ENCODE results near the gene CLDN18. TPM values are rescaled to one million over a fixed set of nuclear protein-coding genes. Genes with fewer than 3 reads are reported as not detected.

The CLDN18 gene
- total RNA-seq, 4 donors from 2014 or later: 0.13 TPM; not detected in 3

- H3K4me3 ChIP-seq (ENCODE audit: low read depth, poor library complexity, severe bottlenecking): no peak overlapping the region
- no peak for DNase-seq (ENCODE audit: low spot score in 2 of 2)
- WGBS, 2 donors: 93% methylated on average over 3 of the region's 3 CpGs
- intact Hi-C loops (cut with DNase I; ENCODE audit: low total_unique reads): no loop called here
- no peak for TF ChIP-seq CTCF (IDR thresholded peaks at IDR 0.05)
- TF ChIP-seq POLR2A (IDR thresholded peaks at IDR 0.05): no peak
These were observed 47.4 kb downstream of the CLDN18 start for GRCh38 chr3:138057384-138057783.

- DNase-seq (ENCODE audit: low spot score in 2 of 2): no peak
- intact Hi-C loops (cut with DNase I; ENCODE audit: low total_unique reads): no loop called here
- TF ChIP-seq CTCF (IDR thresholded peaks at IDR 0.05): no peak
- no peak for TF ChIP-seq POLR2A (IDR thresholded peaks at IDR 0.05)
- no peak overlapping the region for H3K4me3 ChIP-seq (ENCODE audit: low read depth, poor library complexity, severe bottlenecking)
These were observed 49.3 kb downstream of the CLDN18 start for GRCh38 chr3:138059261-138059660.

- 76 to 86% methylated on average over 1 to 2 of the region's 2 CpGs for WGBS, 2 donors
- no peak for TF ChIP-seq POLR2A (IDR thresholded peaks at IDR 0.05)
- no peak for TF ChIP-seq CTCF (IDR thresholded peaks at IDR 0.05)
- no peak overlapping the region for H3K4me3 ChIP-seq (ENCODE audit: low read depth, poor library complexity, severe bottlenecking)
- no peak for DNase-seq (ENCODE audit: low spot score in 2 of 2)
- intact Hi-C loops (cut with DNase I; ENCODE audit: low total_unique reads): no loop called here
These were observed 50.8 kb downstream of the CLDN18 start for GRCh38 chr3:138060792-138061191.

GRCh38 chr3:138062037-138062436 is 52.1 kb downstream of the CLDN18 start:
- no peak for TF ChIP-seq CTCF (IDR thresholded peaks at IDR 0.05)
- TF ChIP-seq POLR2A (IDR thresholded peaks at IDR 0.05): no peak
- 92 to 95% methylated on average over 2 of the region's 2 CpGs for WGBS, 2 donors
- H3K4me3 ChIP-seq (ENCODE audit: low read depth, poor library complexity, severe bottlenecking): no peak overlapping the region
- no peak for DNase-seq (ENCODE audit: low spot score in 2 of 2)
- intact Hi-C loops (cut with DNase I; ENCODE audit: low total_unique reads): no loop called here

- WGBS, 2 donors: 27 to 45% methylated on average over 1 of the region's 1 CpG
- H3K4me3 ChIP-seq (ENCODE audit: low read depth, poor library complexity, severe bottlenecking): no peak overlapping the region
- TF ChIP-seq CTCF (IDR thresholded peaks at IDR 0.05) (no peak), POLR2A (IDR thresholded peaks at IDR 0.05) (no peak)
- DNase-seq (ENCODE audit: low spot score in 2 of 2): no peak
- intact Hi-C loops (cut with DNase I; ENCODE audit: low total_unique reads): no loop called here
These were observed 52.7 kb downstream of the CLDN18 start for GRCh38 chr3:138062626-138063025.

GRCh38 chr3:138063416-138063815 is 53.5 kb downstream of the CLDN18 start:
- no peak for DNase-seq (ENCODE audit: low spot score in 2 of 2)
- intact Hi-C loops (cut with DNase I; ENCODE audit: low total_unique reads): no loop called here
- TF ChIP-seq POLR2A (IDR thresholded peaks at IDR 0.05): no peak
- H3K4me3 ChIP-seq (ENCODE audit: low read depth, poor library complexity, severe bottlenecking): no peak overlapping the region
- WGBS, 2 donors: 69 to 98% methylated on average over 4 of the region's 4 CpGs
